Thyroid gland (tissue), 4 donors: ENCODE measurements around the gene EMP1. TPM values are rescaled to one million over a fixed set of nuclear protein-coding genes. Genes with fewer than 3 reads are reported as not detected.

Source experiments
- DNase-seq, 2 donors: peaks; one replicate each; pipeline ENCODE4 v3.0.0-alpha.2; 2019
- H3K27ac ChIP-seq, 3 donors: fragments of 200-600 bp; sonication (generic); 1 replicate in 2 of 3; 2 replicates in 1 of 3; pipeline ENCODE4 v1.5.1; 2016 to 2019; ENCODE audit warnings: mild to moderate bottlenecking in 1 of 3, moderate library complexity in 1 of 3
- H3K27me3 ChIP-seq: fragments of 200-600 bp; sonication (generic); one replicate; pipeline ENCODE4 v1.5.1; 2019
- H3K36me3 ChIP-seq, 2 donors: fragments of 200-600 bp; sonication (generic); one replicate each; pipeline ENCODE4 v1.5.1; 2016 to 2019
- H3K4me1 ChIP-seq, 2 donors: fragments of 200-600 bp; sonication (generic); one replicate each; pipeline ENCODE4 v1.5.1; 2017 to 2019
- H3K4me3 ChIP-seq, 3 donors: fragments of 200-600 bp; sonication (generic); replicated peaks in 1 of 3; 1 replicate in 2 of 3; 2 replicates in 1 of 3; pipeline ENCODE4 v1.5.1; 2016; ENCODE audit warnings: mild to moderate bottlenecking in 1 of 3
- H3K9me3 ChIP-seq: fragments of 200-600 bp; sonication (generic); one replicate; pipeline ENCODE4 v1.5.1; 2017
- POLR2A ChIP-seq, 2 donors: fragments of 450-650 bp; IDR thresholded peaks; one replicate each; pipeline ENCODE4 v1.6.1; 2017; ENCODE audit warnings: antibody characterized with exemption in 2 of 2, mild to moderate bottlenecking in 2 of 2, moderate library complexity in 1 of 2
- WGBS, 2 donors: methylation state at CpG; one replicate each; pipeline ENCODE4 v1.1.5; 2017; 5-methylcytosine and 5-hydroxymethylcytosine counted together
- intact Hi-C: fragments of 100-400 bp; cut with DNase I; formaldehyde crosslinking; loops from one replicate; pipeline ENCODE4 v1.15.1; 2023
- total RNA-seq, 4 donors: library from RNA; depleted of rRNA; stranded (reverse); fragments of >200 nt; gene quantifications; one replicate each; pipeline ENCODE4 v1.2.3, GENCODE V29; 2016
- TF ChIP-seq, protein P1 (sequence below), 6 experiments: fragments of 200-600 bp in 3 of 6; fragments of 450-650 bp in 3 of 6; sonication (generic) in 3 of 6; IDR thresholded peaks; one replicate each; pipeline ENCODE4 v1.5.1; 2016 to 2019; ENCODE audit warnings: antibody characterized with exemption in 6 of 6, mild to moderate bottlenecking in 2 of 6, inconsistent platforms in 1 of 6, moderate library complexity in 1 of 6

Gene EMP1
- total RNA-seq, 4 donors from 2014 or later, result 459 to 634 (median 503) TPM

GRCh38 chr12:13198876-13199275, 2.4 kb downstream of the EMP1 start:
- intact Hi-C loops, result no loop called here
- Histone ChIP-seq H3K27me3 (no peaks in the 10 kb centered on the region), H3K27ac (peak overlapping the region; percentile 90 to 95 (median 91)), H3K4me3 (peak overlapping the region in 1 of 3 donors; percentile 50), H3K36me3 (no peaks in the 10 kb centered on the region), H3K9me3 (no peaks in the 10 kb centered on the region), H3K4me1 (peaks cover 73 to 75% of the 10 kb centered on the region in 2 donors)
- DNase-seq, result no peak
- peak in 1 of 2 donors; percentile 11 for TF ChIP-seq POLR2A (IDR thresholded peaks at IDR 0.05)
- TF ChIP-seq, protein P1, sequence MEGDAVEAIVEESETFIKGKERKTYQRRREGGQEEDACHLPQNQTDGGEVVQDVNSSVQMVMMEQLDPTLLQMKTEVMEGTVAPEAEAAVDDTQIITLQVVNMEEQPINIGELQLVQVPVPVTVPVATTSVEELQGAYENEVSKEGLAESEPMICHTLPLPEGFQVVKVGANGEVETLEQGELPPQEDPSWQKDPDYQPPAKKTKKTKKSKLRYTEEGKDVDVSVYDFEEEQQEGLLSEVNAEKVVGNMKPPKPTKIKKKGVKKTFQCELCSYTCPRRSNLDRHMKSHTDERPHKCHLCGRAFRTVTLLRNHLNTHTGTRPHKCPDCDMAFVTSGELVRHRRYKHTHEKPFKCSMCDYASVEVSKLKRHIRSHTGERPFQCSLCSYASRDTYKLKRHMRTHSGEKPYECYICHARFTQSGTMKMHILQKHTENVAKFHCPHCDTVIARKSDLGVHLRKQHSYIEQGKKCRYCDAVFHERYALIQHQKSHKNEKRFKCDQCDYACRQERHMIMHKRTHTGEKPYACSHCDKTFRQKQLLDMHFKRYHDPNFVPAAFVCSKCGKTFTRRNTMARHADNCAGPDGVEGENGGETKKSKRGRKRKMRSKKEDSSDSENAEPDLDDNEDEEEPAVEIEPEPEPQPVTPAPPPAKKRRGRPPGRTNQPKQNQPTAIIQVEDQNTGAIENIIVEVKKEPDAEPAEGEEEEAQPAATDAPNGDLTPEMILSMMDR (IDR thresholded peaks at IDR 0.05), result no peak
- WGBS, 2 donors, result 57 to 70% methylated on average over 7 of the region's 7 CpGs

- Histone ChIP-seq H3K9me3 (no peaks in the 10 kb centered on the region), H3K4me3 (peak overlapping the region in 1 of 3 donors; percentile 50), H3K36me3 (no peaks in the 10 kb centered on the region), H3K4me1 (peaks cover 71 to 76% of the 10 kb centered on the region in 2 donors), H3K27me3 (no peaks in the 10 kb centered on the region), H3K27ac (peak overlapping the region; percentile 90 to 95 (median 91))
- no peak for DNase-seq
- WGBS, 2 donors, result 72 to 80% methylated on average over 2 of the region's 2 CpGs
- intact Hi-C loops, result no loop called here
- TF ChIP-seq, protein P1 (IDR thresholded peaks at IDR 0.05), result no peak
- no peak for TF ChIP-seq POLR2A (IDR thresholded peaks at IDR 0.05)
Measured at GRCh38 chr12:13199592-13199991, 3.1 kb downstream of the EMP1 start.

GRCh38 chr12:13200841-13201240, 4.3 kb downstream of the EMP1 start:
- Histone ChIP-seq H3K27ac (peak overlapping the region; percentile 10 to 90 (median 72)), H3K36me3 (no peaks in the 10 kb centered on the region), H3K4me1 (peaks cover 68 to 73% of the 10 kb centered on the region in 2 donors), H3K9me3 (no peaks in the 10 kb centered on the region), H3K4me3 (peak overlapping the region in 1 of 3 donors; percentile 8), H3K27me3 (no peaks in the 10 kb centered on the region)
- no peak for DNase-seq
- WGBS, 2 donors, result 71 to 76% methylated on average over 8 of the region's 8 CpGs
- intact Hi-C loops, result no loop called here
- no peak for TF ChIP-seq POLR2A (IDR thresholded peaks at IDR 0.05)
- TF ChIP-seq, protein P1 (IDR thresholded peaks at IDR 0.05), result no peak

DNA sequence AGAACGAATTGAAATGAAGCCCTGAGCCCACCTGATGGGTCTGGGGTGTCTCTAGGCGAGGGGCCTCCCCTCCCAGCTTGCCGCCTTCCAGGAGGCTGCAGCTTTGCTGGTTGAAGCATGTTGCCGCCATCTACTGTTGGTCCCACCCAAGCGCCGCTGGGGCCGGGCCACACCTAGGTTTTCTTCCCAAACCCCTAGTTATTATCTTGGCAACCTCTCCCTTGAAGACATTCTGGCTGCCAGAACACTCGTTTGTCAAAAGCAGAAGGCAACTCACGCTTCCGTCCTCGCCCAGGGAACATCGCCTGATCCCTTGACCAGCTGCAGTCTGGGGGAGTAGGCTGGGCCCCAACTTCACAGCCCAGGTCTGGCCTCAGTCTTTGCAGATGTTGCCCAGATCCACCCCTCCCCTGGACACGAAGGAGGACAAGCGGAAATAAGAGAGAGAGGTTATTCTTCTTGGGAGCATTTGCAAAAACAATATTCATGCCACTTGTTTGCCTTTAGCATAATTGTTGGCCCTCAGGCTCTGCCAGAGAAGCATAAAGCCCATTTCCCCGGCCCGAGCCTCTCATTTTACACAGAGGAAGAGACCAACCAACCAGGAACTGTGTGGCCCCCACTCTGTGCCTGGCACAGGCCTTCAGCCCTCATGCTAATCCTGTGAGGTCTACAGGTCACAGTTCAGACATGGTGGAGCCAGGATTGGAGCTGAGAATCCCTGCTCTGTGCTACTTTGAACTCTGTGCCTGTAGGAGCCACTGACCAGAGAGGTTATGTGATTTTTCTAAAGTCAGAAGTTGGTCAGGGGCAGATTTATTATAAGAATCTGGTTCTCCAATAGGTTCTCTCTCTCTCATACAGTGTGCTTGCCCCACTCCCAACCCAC, 6.8 kb downstream of the EMP1 start:
- no peak for TF ChIP-seq POLR2A (IDR thresholded peaks at IDR 0.05)
- TF ChIP-seq, protein P1 (IDR thresholded peaks at IDR 0.05), result no peak
- DNase-seq, result no peak
- WGBS, 2 donors, result 59 to 65% methylated on average over 16 of the region's 16 CpGs
- peaks cover 74 to 87% of the 10 kb centered on the region in 2 donors for H3K4me1 ChIP-seq
- no peaks in the 10 kb centered on the region for H3K27me3 ChIP-seq
- intact Hi-C loops, result no loop called here
- no peak overlapping the region for H3K4me3 ChIP-seq
- H3K36me3 ChIP-seq, result no peaks in the 10 kb centered on the region
- H3K27ac ChIP-seq, result peak overlapping the region; percentile 9 to 90 (median 72)
- H3K9me3 ChIP-seq, result no peaks in the 10 kb centered on the region

GRCh38 chr12:13204428-13204827, 7.9 kb downstream of the EMP1 start:
- H3K9me3 ChIP-seq, result no peaks in the 10 kb centered on the region
- intact Hi-C loops, result no loop called here
- H3K4me1 ChIP-seq, result peaks cover 76 to 91% of the 10 kb centered on the region in 2 donors
- TF ChIP-seq, protein P1 (IDR thresholded peaks at IDR 0.05), result no peak
- TF ChIP-seq POLR2A (IDR thresholded peaks at IDR 0.05), result no peak
- H3K27ac ChIP-seq, result peak overlapping the region in 2 of 3 donors; percentile 72 to 90
- no peak for DNase-seq
- no peaks in the 10 kb centered on the region for H3K27me3 ChIP-seq
- 78% methylated on average over 12 of the region's 12 CpGs for WGBS, 2 donors
- H3K4me3 ChIP-seq, result no peak overlapping the region
- no peaks in the 10 kb centered on the region for H3K36me3 ChIP-seq
